Measurements from ENCODE around the gene FCRLA.
A peak's percentile ranks its signal among the peaks of the same experiment; 100 is the strongest.

Gene FCRLA

GRCh38 chr1:161735837-161736236, 28.8 kb downstream of the FCRLA start:
- DNase-seq: no peak

- DNase-seq: no peak
Measured at GRCh38 chr1:161736335-161736969, 29.4 kb downstream of the FCRLA start.

- DNase-seq: no peak
Measured at GRCh38 chr1:161737625-161738024, 30.6 kb downstream of the FCRLA start.

- no peak for DNase-seq
Measured at GRCh38 chr1:161738627-161739287, 31.7 kb downstream of the FCRLA start.

GRCh38 chr1:161739865-161740566, 33.0 kb downstream of the FCRLA start:
- no peak for DNase-seq

GRCh38 chr1:161740921-161741320, 33.9 kb downstream of the FCRLA start:
- no peak for DNase-seq

- no peak for DNase-seq
Measured at GRCh38 chr1:161743231-161743630, 36.2 kb downstream of the FCRLA start.

- DNase-seq: no peak
Measured at GRCh38 chr1:161747801-161748200, 40.8 kb downstream of the FCRLA start.

- DNase-seq: peak; percentile 82
Measured at GRCh38 chr1:161749509-161750407, 42.7 kb downstream of the FCRLA start, which contains the start of gene DUSP12. Gene DUSP12 (plus strand): TSS chr1:161749786. CDS start chr1:161749802, 16 bp downstream.

GRCh38 chr1:161763522-161764098, 56.6 kb downstream of the FCRLA start:
- no peak for DNase-seq

All from NCI-H1436 treated with DMSO at 0.1 percent for 48 hours (cell line).